ENCODE measurements around the gene PDE4B.
"Not testable (repeated sequence)": the region's sequence is repeated elsewhere in the genome, so short reads cannot be mapped to it uniquely, and the experiment has no call there.

The PDE4B gene

GRCh38 chr1:66311628-66312027 lies 518.9 kb downstream of the PDE4B start:
- no peak for DNase-seq (ENCODE audit: low read depth)

- no peak for DNase-seq (ENCODE audit: low read depth)
These were observed 519.7 kb downstream of the PDE4B start for GRCh38 chr1:66312271-66312990.

GRCh38 chr1:66313429-66313828 lies 520.7 kb downstream of the PDE4B start:
- no peak for DNase-seq (ENCODE audit: low read depth)

- DNase-seq (ENCODE audit: low read depth) = no peak
These were observed 523.0 kb downstream of the PDE4B start for GRCh38 chr1:66315671-66316070.

- no peak for DNase-seq (ENCODE audit: low read depth)
These were observed 524.0 kb downstream of the PDE4B start for GRCh38 chr1:66316464-66317247.

- no peak for DNase-seq (ENCODE audit: low read depth)
These were observed 524.5 kb downstream of the PDE4B start for GRCh38 chr1:66317248-66317515.

GRCh38 chr1:66320231-66320630 lies 527.5 kb downstream of the PDE4B start:
- DNase-seq (ENCODE audit: low read depth) = no peak

- not testable (repeated sequence) for DNase-seq (ENCODE audit: low read depth)
These were observed 529.8 kb downstream of the PDE4B start for GRCh38 chr1:66322462-66322861.

GRCh38 chr1:66323958-66324625 lies 531.4 kb downstream of the PDE4B start:
- no peak for DNase-seq (ENCODE audit: low read depth)

GRCh38 chr1:66325594-66326380 lies 533.1 kb downstream of the PDE4B start:
- DNase-seq (ENCODE audit: low read depth) = no peak

GRCh38 chr1:66326867-66327266 lies 534.2 kb downstream of the PDE4B start:
- no peak for DNase-seq (ENCODE audit: low read depth)

GRCh38 chr1:66327588-66327987 lies 534.9 kb downstream of the PDE4B start:
- no peak for DNase-seq (ENCODE audit: low read depth)

GRCh38 chr1:66328896-66329295 lies 536.2 kb downstream of the PDE4B start:
- DNase-seq (ENCODE audit: low read depth) = no peak

GRCh38 chr1:66330722-66331141 lies 538.0 kb downstream of the PDE4B start:
- DNase-seq (ENCODE audit: low read depth) = no peak

- no peak for DNase-seq (ENCODE audit: low read depth)
These were observed 539.2 kb downstream of the PDE4B start for GRCh38 chr1:66331658-66332547.

GRCh38 chr1:66332548-66332901 lies 539.8 kb downstream of the PDE4B start:
- no peak for DNase-seq (ENCODE audit: low read depth)

- no peak for DNase-seq (ENCODE audit: low read depth)
These were observed 540.9 kb downstream of the PDE4B start for GRCh38 chr1:66333466-66334199.

GRCh38 chr1:66334318-66334717 lies 541.6 kb downstream of the PDE4B start:
- DNase-seq (ENCODE audit: low read depth) = no peak

- no peak for DNase-seq (ENCODE audit: low read depth)
These were observed 542.4 kb downstream of the PDE4B start for GRCh38 chr1:66335125-66335524.

GRCh38 chr1:66335859-66336640 lies 543.4 kb downstream of the PDE4B start:
- DNase-seq (ENCODE audit: low read depth) = no peak
